Peyer's patch (tissue), 4 donors: ENCODE measurements around the gene MSI1.

ENCODE experiments used
- CTCF ChIP-seq, 6 experiments: fragments of 450-650 bp in 4 of 6; fragments of 200-600 bp in 2 of 6; sonication (generic) in 1 of 6; IDR thresholded peaks; one replicate each; pipeline ENCODE4 v1.5.1; 2017 to 2019; ENCODE audit warnings: antibody characterized with exemption in 6 of 6, mild to moderate bottlenecking in 3 of 6, moderate library complexity in 1 of 6
- POLR2A ChIP-seq, 2 donors: fragments of 450-650 bp; IDR thresholded peaks; one replicate each; pipeline ENCODE4 v1.5.1; 2017; ENCODE audit warnings: antibody characterized with exemption in 2 of 2, mild to moderate bottlenecking in 2 of 2, moderate library complexity in 2 of 2

- TF ChIP-seq CTCF (IDR thresholded peaks at IDR 0.05) = no peak
- TF ChIP-seq POLR2A (IDR thresholded peaks at IDR 0.05) = no peak
These were observed 9.8 kb downstream of the MSI1 start for GRCh38 chr12:120359128-120359527.
